IMR-90 (cell line): ENCODE results near the gene METTL24. TPM values are rescaled to one million over a fixed set of nuclear protein-coding genes. Genes with fewer than 3 reads are reported as not detected.

ENCODE experiments used
- ATAC-seq: fragments of 200-7000 bp; cut with Tn5 transposase; 2 replicates; pipeline ENCODE4 v1.9.1; 2020; ENCODE audit warnings: low read depth, mild to moderate bottlenecking, moderate library complexity
- BruUV-seq: library from RNA; stranded (reverse); fragments of 400-500 nt; replicated peaks from 2 replicates; lab custom pipeline; 2021; lab: Mats Ljungman, UMichigan
- CTCF ChIA-PET: fragments of 300-600 bp; formaldehyde crosslinking; extraction: SDS; loops from one replicate; lab custom pipeline; 2021; ENCODE audit warnings: antibody characterized with exemption; lab: Yijun Ruan, JAX
- POLR2A ChIA-PET: fragments of 300-600 bp; sonication (Branson Sonifier 250); formaldehyde crosslinking; loops from one replicate; lab custom pipeline; 2022; ENCODE audit warnings: antibody characterized with exemption; ENCODE audit not compliant: unreplicated experiment; lab: Charles Lee
- DNase-seq: peaks from one replicate; pipeline ENCODE4 v3.0.0; 2013
- H2AFZ ChIP-seq: replicated peaks from 2 replicates; pipeline ENCODE3; 2013; ENCODE audit warnings: low read length, mild to moderate bottlenecking; ENCODE audit not compliant: poor library complexity
- H2AK5ac ChIP-seq: 2 replicates; pipeline ENCODE4 v1.6.1; 2013; ENCODE audit warnings: low read depth, low read length, inconsistent platforms
- H2AK9ac ChIP-seq: replicated peaks from 2 replicates; pipeline ENCODE3; 2013; ENCODE audit warnings: mild to moderate bottlenecking, low read depth, low read length, moderate library complexity; ENCODE audit not compliant: poor library complexity
- H2BK120ac ChIP-seq: 2 replicates; pipeline ENCODE4 v1.6.1; 2013; ENCODE audit warnings: low read depth, low read length, inconsistent platforms
- H2BK15ac ChIP-seq: 3 replicates; pipeline ENCODE4 v1.6.1; 2013; ENCODE audit warnings: low read depth, low read length, inconsistent platforms
- H2BK20ac ChIP-seq: 2 replicates; pipeline ENCODE4 v1.6.1; 2013; ENCODE audit warnings: low read depth, mild to moderate bottlenecking, inconsistent platforms, low read length, moderate library complexity
- H2BK5ac ChIP-seq: 2 replicates; pipeline ENCODE4 v1.6.1; 2013; ENCODE audit warnings: mild to moderate bottlenecking, low read depth, low read length, inconsistent platforms; ENCODE audit not compliant: poor library complexity, severe bottlenecking
- H3K14ac ChIP-seq: replicated peaks from 2 replicates; pipeline ENCODE4 v1.6.1; 2013; ENCODE audit warnings: low read depth, low read length, inconsistent platforms
- H3K18ac ChIP-seq: 2 replicates; pipeline ENCODE4 v1.6.1; 2013; ENCODE audit warnings: low read depth, low read length, control low read depth
- H3K23ac ChIP-seq: 2 replicates; pipeline ENCODE4 v1.6.1; 2013; ENCODE audit warnings: low read depth, low read length, inconsistent platforms
- H3K27ac ChIP-seq: 2 replicates; pipeline ENCODE4 v1.5.1; 2013; ENCODE audit warnings: mild to moderate bottlenecking, control low read depth, low read length; ENCODE audit not compliant: insufficient read depth
- H3K27me3 ChIP-seq: 2 replicates; pipeline ENCODE4 v1.6.1; 2013; ENCODE audit warnings: low read length; ENCODE audit not compliant: control insufficient read depth, insufficient read depth
- H3K36me3 ChIP-seq: 2 replicates; pipeline ENCODE4 v1.6.1; 2013; ENCODE audit warnings: low read length, mixed read lengths; ENCODE audit not compliant: control insufficient read depth, insufficient read depth
- H3K4ac ChIP-seq: 2 replicates; pipeline ENCODE4 v1.6.1; 2013; ENCODE audit warnings: low read depth, low read length, inconsistent platforms
- H3K4me1 ChIP-seq: 2 replicates; pipeline ENCODE4 v1.6.1; 2013; ENCODE audit warnings: low read length, mixed read lengths; ENCODE audit not compliant: control insufficient read depth, insufficient read depth
- H3K4me2 ChIP-seq: 2 replicates; pipeline ENCODE4 v1.6.1; 2013; ENCODE audit warnings: low read depth, mild to moderate bottlenecking, control low read depth, low read length, moderate library complexity
- H3K4me3 ChIP-seq: 2 replicates; pipeline ENCODE4 v1.5.1; 2013; ENCODE audit warnings: low read depth, mild to moderate bottlenecking, control low read depth, low read length, moderate library complexity; ENCODE audit not compliant: insufficient read depth
- H3K56ac ChIP-seq: 2 replicates; pipeline ENCODE4 v1.6.1; 2013; ENCODE audit warnings: low read length, inconsistent platforms; ENCODE audit not compliant: insufficient read depth; ENCODE audit errors: extremely low read depth
- H3K79me1 ChIP-seq, 2 experiments: 2 replicates each; pipeline ENCODE4 v1.6.1; 2013; ENCODE audit warnings: low read length in 2 of 2, inconsistent platforms in 1 of 2, low read depth in 1 of 2
- H3K9ac ChIP-seq: 2 replicates; pipeline ENCODE4 v1.6.1; 2013; ENCODE audit warnings: low read depth, low read length, control low read depth
- H3K9me1 ChIP-seq: 2 replicates; pipeline ENCODE4 v1.6.1; 2013; ENCODE audit warnings: low read length, inconsistent platforms; ENCODE audit not compliant: insufficient read depth
- H3K9me3 ChIP-seq: 2 replicates; pipeline ENCODE4 v1.6.1; 2013; ENCODE audit warnings: low read length; ENCODE audit not compliant: control insufficient read depth, insufficient read depth
- H4K20me1 ChIP-seq: 2 replicates; pipeline ENCODE4 v1.6.1; 2013; ENCODE audit warnings: low read length, inconsistent platforms; ENCODE audit not compliant: insufficient read depth
- H4K5ac ChIP-seq: 2 replicates; pipeline ENCODE4 v1.6.1; 2013; ENCODE audit warnings: mild to moderate bottlenecking, low read depth, low read length, control low read depth
- H4K8ac ChIP-seq, 2 experiments: 2 replicates each; pipeline ENCODE4 v1.6.1; 2013; ENCODE audit warnings: low read depth in 2 of 2, low read length in 2 of 2, control low read depth in 1 of 2, inconsistent platforms in 1 of 2
- H4K91ac ChIP-seq: 2 replicates; pipeline ENCODE4 v1.6.1; 2013; ENCODE audit warnings: low read depth, low read length, inconsistent platforms; ENCODE audit not compliant: insufficient read depth
- CTCF ChIP-seq: conservative IDR thresholded peaks from 2 replicates; pipeline ENCODE4 v1.5.1; 2012; ENCODE audit warnings: mild to moderate bottlenecking, low read depth, low read length, improper control_type of control experiment
- MAZ ChIP-seq: IDR thresholded peaks from 2 replicates; pipeline ENCODE4 v1.6.1; 2012; ENCODE audit warnings: low read depth, mild to moderate bottlenecking, low read length, improper control_type of control experiment, moderate library complexity, borderline replicate concordance
- RAD21 ChIP-seq: IDR thresholded peaks from 2 replicates; pipeline ENCODE4 v1.6.1; 2012; ENCODE audit warnings: low read length, improper control_type of control experiment
- USF2 ChIP-seq: fragments of 150-350 bp; IDR thresholded peaks from 2 replicates; pipeline ENCODE4 v1.6.1; 2017; ENCODE audit warnings: mild to moderate bottlenecking, antibody characterized with exemption, low read length, low read depth
- WGBS, 2 experiments: methylation state at CpG; one replicate each; pipeline versions ENCODE4 v1.1.5 to v1.1.7; 2013; ENCODE audit warnings: missing lambda C conversion rate in 2 of 2; ENCODE audit not compliant: insufficient read length in 1 of 2; ENCODE audit errors: extremely low coverage in 2 of 2; 5-methylcytosine and 5-hydroxymethylcytosine counted together
- dilution Hi-C: fragments of 300-500 bp; cut with HindIII; formaldehyde crosslinking; loops from one replicate; pipeline ENCODE4 v1.14.3; 2018; ENCODE audit warnings: low sequenced_read_pairs; ENCODE audit not compliant: unreplicated experiment
- in situ Hi-C: fragments of 300-500 bp; cut with MboI; formaldehyde crosslinking; loops from 3 replicates; pipeline ENCODE4 v1.14.3; 2019; ENCODE audit warnings: low sequenced_read_pairs, inconsistent platforms, mixed read lengths
- intact Hi-C: fragments of 100-400 bp; cut with micrococcal nuclease; formaldehyde crosslinking; loops from 2 replicates; pipeline ENCODE4 v1.10.0; 2022
- polyA plus RNA-seq, 3 experiments: library from polyadenylated mRNA; depleted of rRNA; stranded (reverse); fragments of >200 nt; gene quantifications; 2 replicates each; pipeline ENCODE4 v1.2.3, GENCODE V29; 2012; ENCODE audit warnings: low replicate concordance in 1 of 3
- total RNA-seq: library from RNA; depleted of rRNA; stranded (reverse); fragments of >200 nt; gene quantifications from 2 replicates; pipeline ENCODE4 v1.2.3, GENCODE V29; 2012

Gene METTL24
- total and polyA plus RNA-seq, 2 of the 4 experiments (the other 2 are of a cell fraction), result not detected

DNA sequence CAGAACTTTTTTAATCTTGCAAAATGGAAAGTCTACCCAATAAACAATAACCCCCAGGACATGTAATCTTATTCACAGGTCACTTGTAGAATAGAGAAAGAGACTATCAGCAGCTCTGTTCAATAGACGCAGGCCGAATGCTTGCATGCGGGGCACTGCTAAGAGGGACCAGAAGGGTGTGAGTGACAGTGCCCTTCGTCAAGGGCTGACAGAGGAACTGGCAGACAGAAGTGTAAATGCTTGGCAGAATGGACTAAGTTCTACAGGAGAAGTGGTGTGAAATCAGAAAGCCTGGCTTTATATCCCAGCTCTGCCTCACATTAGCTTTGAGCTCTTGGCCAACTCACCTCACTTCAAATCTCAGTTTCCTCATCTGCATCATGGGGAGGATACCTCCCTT is 36.3 kb upstream of the METTL24 start:
- Histone ChIP-seq H3K14ac (no peak overlapping the region; the same call in 1 of the 2 replicates), H3K36me3 (no peaks in the 10 kb centered on the region), H4K8ac (no peak overlapping the region), H2AFZ (no peak overlapping the region), H2AK5ac (no peak overlapping the region), H3K18ac (no peak overlapping the region), H4K91ac (no peak overlapping the region), H3K9ac (no peak overlapping the region), H3K4me2 (no peak overlapping the region), H2BK120ac (no peak overlapping the region), H2BK15ac (no peak overlapping the region), H3K4me1 (no peaks in the 10 kb centered on the region; the same call in 1 of the 2 replicates), H2BK5ac (no peak overlapping the region), H3K27ac (no peak overlapping the region), H2AK9ac (no peak overlapping the region), H4K5ac (no peak overlapping the region), H3K4ac (no peak overlapping the region), H4K20me1 (no peaks in the 10 kb centered on the region), H3K4me3 (no peak overlapping the region), H3K56ac (no peak overlapping the region), H3K79me1 (no peaks in the 10 kb centered on the region), H3K9me1 (0 out of 2 replicates have a peak, but pooled peaks cover 3% of the 10 kb centered on the region), H3K9me3 (no peaks in the 10 kb centered on the region), H3K23ac (no peak overlapping the region), H3K27me3 (peaks cover 3% of the 10 kb centered on the region), H2BK20ac (no peak overlapping the region)
- ChIA-PET POLR2A (no interaction called here), CTCF (no interaction called here)
- WGBS, 2 experiments, result 96% methylated on average over 3 of the region's 4 CpGs; no CpG with 5 or more reads in 1 of the 2 experiments
- in situ Hi-C loops, result loop anchor here (5.0 kb wide), 2 partner anchors 342 to 692 kb away; no protein-coding TSS in a partner anchor
- dilution Hi-C loops, result no loop called here
- DNase-seq (no peak), ATAC-seq (no peak)
- no TSS peak for BruUV-seq
- TF ChIP-seq RAD21, result no peak
- TF ChIP-seq MAZ, result no peak
- no peak for TF ChIP-seq CTCF
- no peak for TF ChIP-seq USF2
- intact Hi-C loops, result no loop called here
